HG03045 (cell line): ENCODE results near the gene ALK.
A peak's percentile ranks its signal among the peaks of the same experiment; 100 is the strongest.
"Not testable (repeated sequence)": the region's sequence is repeated elsewhere in the genome, so short reads cannot be mapped to it uniquely, and the experiment has no call there.

ENCODE experiments used
- ATAC-seq: cut with Tn5 transposase; IDR thresholded peaks from one replicate; pipeline ENCODE4 v1.9.1; 2021; ENCODE audit warnings: mild to moderate bottlenecking, moderate library complexity; ENCODE audit not compliant: unreplicated experiment

The ALK gene

GRCh38 chr2:29761278-29761677 lies 160.1 kb downstream of the ALK start:
- no peak for ATAC-seq

- ATAC-seq: no peak
Observed at GRCh38 chr2:29760008-29760407, 161.4 kb downstream of the ALK start.

- no peak for ATAC-seq
Observed at GRCh38 chr2:29759360-29759759, 162.0 kb downstream of the ALK start.

GRCh38 chr2:29755829-29756228 lies 165.6 kb downstream of the ALK start:
- ATAC-seq: no peak

GRCh38 chr2:29755233-29755632 lies 166.2 kb downstream of the ALK start:
- ATAC-seq: no peak

GRCh38 chr2:29753671-29754444 lies 167.5 kb downstream of the ALK start:
- no peak for ATAC-seq

- ATAC-seq: no peak
Observed at GRCh38 chr2:29751390-29751789, 170.0 kb downstream of the ALK start.

GRCh38 chr2:29750463-29750862 lies 170.9 kb downstream of the ALK start:
- not testable (repeated sequence) for ATAC-seq

GRCh38 chr2:29749843-29750242 lies 171.5 kb downstream of the ALK start:
- ATAC-seq: no peak

GRCh38 chr2:29749041-29749440 lies 172.3 kb downstream of the ALK start:
- no peak for ATAC-seq

- no peak for ATAC-seq
Observed at GRCh38 chr2:29747786-29748470, 173.5 kb downstream of the ALK start.

- peak; percentile 70 for ATAC-seq
Observed at GRCh38 chr2:29744976-29745375, 176.4 kb downstream of the ALK start.

- no peak for ATAC-seq
Observed at GRCh38 chr2:29743516-29743915, 177.9 kb downstream of the ALK start.

- ATAC-seq: no peak
Observed at GRCh38 chr2:29742656-29743055, 178.7 kb downstream of the ALK start.

- ATAC-seq: no peak
Observed at GRCh38 chr2:29741132-29741531, 180.3 kb downstream of the ALK start.

- ATAC-seq: no peak
Observed at GRCh38 chr2:29733965-29734364, 187.4 kb downstream of the ALK start.

GRCh38 chr2:29733213-29733612 lies 188.2 kb downstream of the ALK start:
- no peak for ATAC-seq

- ATAC-seq: no peak
Observed at GRCh38 chr2:29731948-29732347, 189.4 kb downstream of the ALK start.

GRCh38 chr2:29729932-29730331 lies 191.5 kb downstream of the ALK start:
- ATAC-seq: no peak

- ATAC-seq: no peak
Observed at GRCh38 chr2:29729401-29729800, 192.0 kb downstream of the ALK start.

- ATAC-seq: no peak
Observed at GRCh38 chr2:29726976-29727375, 194.4 kb downstream of the ALK start.

GRCh38 chr2:29725610-29726009 lies 195.8 kb downstream of the ALK start:
- ATAC-seq: no peak
